Right renal cortex interstitium (tissue), 3 donors: ENCODE data around the gene EAPP. TPM values are rescaled to one million over a fixed set of nuclear protein-coding genes. Genes with fewer than 3 reads are reported as not detected.
A peak's percentile ranks its signal among the peaks of the same experiment; 100 is the strongest.
"Not testable (repeated sequence)": the region's sequence is repeated elsewhere in the genome, so short reads cannot be mapped to it uniquely, and the experiment has no call there.

Experiments
- DNase-seq, 3 donors: peaks; one replicate each; pipeline ENCODE4 v3.0.0-alpha.2; 2013; ENCODE audit warnings: low read depth in 3 of 3, low spot score in 2 of 3
- polyA plus RNA-seq, 3 donors: library from polyadenylated mRNA; unstranded; fragments of 120-200 nt; gene quantifications; one replicate each; pipeline ENCODE4 v1.2.1, GENCODE V29; 2013; ENCODE audit not compliant: insufficient read length in 3 of 3

The EAPP gene
- polyA plus RNA-seq, 3 donors, result 82.9 to 84.3 (median 83.5) TPM

- no peak for DNase-seq
Measured at GRCh38 chr14:34538871-34539406, 562 bp downstream of the EAPP start.

GRCh38 chr14:34538096-34538495, 1.4 kb downstream of the EAPP start:
- DNase-seq, result not testable (repeated sequence)

- DNase-seq, result no peak
Measured at GRCh38 chr14:34537677-34538009, 1.9 kb downstream of the EAPP start.

- no peak for DNase-seq
Measured at GRCh38 chr14:34536951-34537676, 2.4 kb downstream of the EAPP start.

- DNase-seq, result no peak
Measured at GRCh38 chr14:34527591-34527990, 11.9 kb downstream of the EAPP start.

GRCh38 chr14:34524216-34524615, 15.3 kb downstream of the EAPP start:
- not testable (repeated sequence) for DNase-seq

GRCh38 chr14:34522496-34522895, 17.0 kb downstream of the EAPP start:
- DNase-seq, result no peak

GRCh38 chr14:34521071-34521470, 18.4 kb downstream of the EAPP start:
- not testable (repeated sequence) for DNase-seq

GRCh38 chr14:34520304-34520970, 19.1 kb downstream of the EAPP start:
- DNase-seq, result not testable (repeated sequence)

- no peak for DNase-seq
Measured at GRCh38 chr14:34507884-34508283, 31.6 kb downstream of the EAPP start.

GRCh38 chr14:34507459-34507858, 32.0 kb downstream of the EAPP start:
- no peak for DNase-seq

- not testable (repeated sequence) for DNase-seq
Measured at GRCh38 chr14:34505124-34505491, 34.4 kb downstream of the EAPP start.

- DNase-seq, result not testable (repeated sequence)
Measured at GRCh38 chr14:34504027-34504426, 35.5 kb downstream of the EAPP start.

- no peak for DNase-seq
Measured at GRCh38 chr14:34502545-34503225, 36.8 kb downstream of the EAPP start.

GRCh38 chr14:34502001-34502400, 37.5 kb downstream of the EAPP start:
- DNase-seq, result no peak

GRCh38 chr14:34501004-34501580, 38.4 kb downstream of the EAPP start:
- no peak for DNase-seq

- no peak for DNase-seq
Measured at GRCh38 chr14:34498684-34499412, 40.7 kb downstream of the EAPP start.

- peak; percentile 17 to 38 (median 36) for DNase-seq
Measured at GRCh38 chr14:34496679-34497513, 42.6 kb downstream of the EAPP start.

GRCh38 chr14:34496007-34496678, 43.4 kb downstream of the EAPP start:
- DNase-seq, result no peak
